HepG2 (cell line): ENCODE results near the gene TTC24.

Experiments used
- CTCF ChIP-seq: sonication (generic); formaldehyde crosslinking; IDR thresholded peaks from 2 replicates; pipeline ENCODE4 v1.5.0; 2020; ENCODE audit warnings: mild to moderate bottlenecking, missing genetic modification reagents, moderate library complexity
- EP300 ChIP-seq, 3 experiments: sonication (generic) in 1 of 3; formaldehyde crosslinking in 1 of 3; IDR thresholded peaks; 2 replicates each; pipeline versions ENCODE4 v1.5.1 to v1.6.1; 2011 to 2020; ENCODE audit warnings: low read depth in 2 of 3, low read length in 2 of 3, borderline replicate concordance in 1 of 3, improper control_type of control experiment in 1 of 3, mild to moderate bottlenecking in 1 of 3, missing genetic modification reagents in 1 of 3, moderate library complexity in 1 of 3

GRCh38 chr1:156538711-156539440 is 40.6 kb upstream of the TTC24 start:
- TF ChIP-seq CTCF (CRISPR knock-in tag), result no peak
- TF ChIP-seq EP300 (IDR thresholded peaks at IDR 0.05; ENCODE audit: low read depth in 2 of 2, low read length in 2 of 2), result no peak
- TF ChIP-seq EP300 (CRISPR knock-in tag; IDR thresholded peaks at IDR 0.05; ENCODE audit: borderline replicate concordance), result no peak
